ENCODE data around the gene VPS8.
A peak's percentile ranks its signal among the peaks of the same experiment; 100 is the strongest.
"Not testable (repeated sequence)": the region's sequence is repeated elsewhere in the genome, so short reads cannot be mapped to it uniquely, and the experiment has no call there.

The VPS8 gene

GRCh38 chr3:185017996-185018395, 206.0 kb downstream of the VPS8 start:
- in situ Hi-C loops (cut with MboI; ENCODE audit: low pct_unique_long_range_greater_than_20kb, low sequenced_read_pairs); DNase-seq: not testable (repeated sequence)

- in situ Hi-C loops (cut with MboI; ENCODE audit: low pct_unique_long_range_greater_than_20kb, low sequenced_read_pairs): no loop called here
- DNase-seq: no peak
Observed at GRCh38 chr3:185021256-185021655, 209.3 kb downstream of the VPS8 start.

GRCh38 chr3:185024406-185024805, 212.4 kb downstream of the VPS8 start:
- in situ Hi-C loops (cut with MboI; ENCODE audit: low pct_unique_long_range_greater_than_20kb, low sequenced_read_pairs): no loop called here
- DNase-seq: no peak

GRCh38 chr3:185024966-185025365, 213.0 kb downstream of the VPS8 start:
- peak; percentile 11 for DNase-seq
- in situ Hi-C loops (cut with MboI; ENCODE audit: low pct_unique_long_range_greater_than_20kb, low sequenced_read_pairs): no loop called here

- in situ Hi-C loops (cut with MboI; ENCODE audit: low pct_unique_long_range_greater_than_20kb, low sequenced_read_pairs): no loop called here
- DNase-seq: no peak
Observed at GRCh38 chr3:185028121-185028520, 216.2 kb downstream of the VPS8 start.

GRCh38 chr3:185029086-185029485, 217.1 kb downstream of the VPS8 start:
- in situ Hi-C loops (cut with MboI; ENCODE audit: low pct_unique_long_range_greater_than_20kb, low sequenced_read_pairs): no loop called here
- DNase-seq: no peak

- in situ Hi-C loops (cut with MboI; ENCODE audit: low pct_unique_long_range_greater_than_20kb, low sequenced_read_pairs): no loop called here
- no peak for DNase-seq
Observed at GRCh38 chr3:185030399-185030798, 218.4 kb downstream of the VPS8 start.

- in situ Hi-C loops (cut with MboI; ENCODE audit: low pct_unique_long_range_greater_than_20kb, low sequenced_read_pairs): no loop called here
- no peak for DNase-seq
Observed at GRCh38 chr3:185030951-185031350, 219.0 kb downstream of the VPS8 start.

GRCh38 chr3:185037801-185038200, 225.8 kb downstream of the VPS8 start:
- DNase-seq: no peak
- in situ Hi-C loops (cut with MboI; ENCODE audit: low pct_unique_long_range_greater_than_20kb, low sequenced_read_pairs): no loop called here

GRCh38 chr3:185040425-185040824, 228.5 kb downstream of the VPS8 start:
- DNase-seq: no peak
- in situ Hi-C loops (cut with MboI; ENCODE audit: low pct_unique_long_range_greater_than_20kb, low sequenced_read_pairs): no loop called here

GRCh38 chr3:185041540-185041939, 229.6 kb downstream of the VPS8 start:
- in situ Hi-C loops (cut with MboI; ENCODE audit: low pct_unique_long_range_greater_than_20kb, low sequenced_read_pairs): no loop called here
- DNase-seq: no peak

- no peak for DNase-seq
- in situ Hi-C loops (cut with MboI; ENCODE audit: low pct_unique_long_range_greater_than_20kb, low sequenced_read_pairs): no loop called here
Observed at GRCh38 chr3:185042312-185043050, 230.5 kb downstream of the VPS8 start.

- DNase-seq: no peak
- in situ Hi-C loops (cut with MboI; ENCODE audit: low pct_unique_long_range_greater_than_20kb, low sequenced_read_pairs): no loop called here
Observed at GRCh38 chr3:185046164-185046515, 234.2 kb downstream of the VPS8 start.

GRCh38 chr3:185046603-185047002, 234.6 kb downstream of the VPS8 start:
- in situ Hi-C loops (cut with MboI; ENCODE audit: low pct_unique_long_range_greater_than_20kb, low sequenced_read_pairs): no loop called here
- no peak for DNase-seq

GRCh38 chr3:185049710-185050109, 237.7 kb downstream of the VPS8 start:
- in situ Hi-C loops (cut with MboI; ENCODE audit: low pct_unique_long_range_greater_than_20kb, low sequenced_read_pairs): no loop called here
- no peak for DNase-seq

- in situ Hi-C loops (cut with MboI; ENCODE audit: low pct_unique_long_range_greater_than_20kb, low sequenced_read_pairs): no loop called here
- no peak for DNase-seq
Observed at GRCh38 chr3:185051801-185052200, 239.8 kb downstream of the VPS8 start.

GRCh38 chr3:185052631-185053030, 240.7 kb downstream of the VPS8 start:
- in situ Hi-C loops (cut with MboI; ENCODE audit: low pct_unique_long_range_greater_than_20kb, low sequenced_read_pairs): no loop called here
- no peak for DNase-seq

- DNase-seq: peak; percentile 39
- in situ Hi-C loops (cut with MboI; ENCODE audit: low pct_unique_long_range_greater_than_20kb, low sequenced_read_pairs): no loop called here
Observed at GRCh38 chr3:185056908-185057307, 244.9 kb downstream of the VPS8 start.

GRCh38 chr3:185057829-185058228, 245.9 kb downstream of the VPS8 start:
- no peak for DNase-seq
- in situ Hi-C loops (cut with MboI; ENCODE audit: low pct_unique_long_range_greater_than_20kb, low sequenced_read_pairs): no loop called here

- no peak for DNase-seq
- in situ Hi-C loops (cut with MboI; ENCODE audit: low pct_unique_long_range_greater_than_20kb, low sequenced_read_pairs): no loop called here
Observed at GRCh38 chr3:185058796-185059195, 246.8 kb downstream of the VPS8 start.

GRCh38 chr3:185059766-185060165, 247.8 kb downstream of the VPS8 start:
- in situ Hi-C loops (cut with MboI; ENCODE audit: low pct_unique_long_range_greater_than_20kb, low sequenced_read_pairs): no loop called here
- DNase-seq: peak; percentile 65

Data from KBM-7 (cell line).